Upper lobe of right lung (tissue), 1 donor: Measurements from ENCODE around the gene CCBE1. TPM values are rescaled to one million over a fixed set of nuclear protein-coding genes. Genes with fewer than 3 reads are reported as not detected.

Experiments used
- ATAC-seq: fragments of 200-7000 bp; cut with Tn5 transposase; one replicate; pipeline ENCODE4 v1.9.1; 2020; ENCODE audit warnings: mild to moderate bottlenecking, moderate library complexity
- DNase-seq: peaks from one replicate; pipeline ENCODE4 v3.0.0-alpha.2; 2020
- H3K27ac ChIP-seq: fragments of 200-600 bp; one replicate; pipeline ENCODE4 v1.8.0; 2022
- H3K27me3 ChIP-seq: fragments of 200-600 bp; one replicate; pipeline ENCODE4 v1.8.0; 2022; ENCODE audit warnings: mild to moderate bottlenecking
- H3K36me3 ChIP-seq: fragments of 200-600 bp; one replicate; pipeline ENCODE4 v1.8.0; 2022
- H3K4me1 ChIP-seq: fragments of 200-600 bp; one replicate; pipeline ENCODE4 v1.8.0; 2022
- H3K4me3 ChIP-seq: fragments of 200-600 bp; one replicate; pipeline ENCODE4 v1.8.0; 2022; ENCODE audit warnings: mild to moderate bottlenecking
- H3K9me3 ChIP-seq: fragments of 200-600 bp; one replicate; pipeline ENCODE4 v1.8.0; 2022
- intact Hi-C: fragments of 100-400 bp; cut with DNase I; formaldehyde crosslinking; loops from one replicate; pipeline ENCODE4 v1.11.0; 2022
- total RNA-seq: library from RNA; stranded (reverse); fragmentation: NEBNext Ultra II Directional; extraction: Animal tissue kit (Norgen Biotek cat#: 25700); gene quantifications from one replicate; pipeline ENCODE4 v1.2.1, GENCODE V29; 2021
- TF ChIP-seq, protein P1 (sequence below): fragments of 200-600 bp; IDR thresholded peaks from one replicate; pipeline ENCODE4 v1.8.0; 2022; ENCODE audit warnings: antibody characterized with exemption
- donor health status: DM: no; HTN: yes; CAD: no; lungs with severe emphysema.

Gene CCBE1
- total RNA-seq, 1 donor from 2014 or later: 27.8 TPM

DNA sequence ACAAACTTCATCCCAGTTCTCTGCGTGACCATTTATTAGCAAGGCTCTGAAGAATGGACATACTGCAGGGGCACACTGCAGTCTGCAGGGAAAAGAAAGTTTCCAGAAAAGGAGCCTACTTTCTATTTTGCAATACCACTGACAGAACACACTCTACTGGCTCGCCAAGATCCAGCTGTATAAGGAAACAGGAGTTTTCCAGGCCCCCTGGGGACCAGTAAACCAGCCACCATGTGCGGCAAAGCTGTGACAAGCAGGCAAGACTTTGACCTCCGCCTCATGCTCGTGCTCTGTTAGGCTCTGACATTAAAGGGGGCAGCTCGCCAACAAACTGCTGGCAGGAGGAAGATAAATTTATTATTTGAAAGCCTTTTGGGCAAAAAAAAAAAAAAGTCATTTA lies 67.3 kb downstream of the CCBE1 start:
- intact Hi-C loops: no loop called here
- no peaks in the 10 kb centered on the region for H3K27me3 ChIP-seq
- no peaks in the 10 kb centered on the region for H3K4me1 ChIP-seq
- no peak overlapping the region for H3K27ac ChIP-seq
- no peaks in the 10 kb centered on the region for H3K36me3 ChIP-seq
- no peak overlapping the region for H3K4me3 ChIP-seq
- no peaks in the 10 kb centered on the region for H3K9me3 ChIP-seq
- ATAC-seq (no peak), DNase-seq (no peak)
- TF ChIP-seq, protein P1, sequence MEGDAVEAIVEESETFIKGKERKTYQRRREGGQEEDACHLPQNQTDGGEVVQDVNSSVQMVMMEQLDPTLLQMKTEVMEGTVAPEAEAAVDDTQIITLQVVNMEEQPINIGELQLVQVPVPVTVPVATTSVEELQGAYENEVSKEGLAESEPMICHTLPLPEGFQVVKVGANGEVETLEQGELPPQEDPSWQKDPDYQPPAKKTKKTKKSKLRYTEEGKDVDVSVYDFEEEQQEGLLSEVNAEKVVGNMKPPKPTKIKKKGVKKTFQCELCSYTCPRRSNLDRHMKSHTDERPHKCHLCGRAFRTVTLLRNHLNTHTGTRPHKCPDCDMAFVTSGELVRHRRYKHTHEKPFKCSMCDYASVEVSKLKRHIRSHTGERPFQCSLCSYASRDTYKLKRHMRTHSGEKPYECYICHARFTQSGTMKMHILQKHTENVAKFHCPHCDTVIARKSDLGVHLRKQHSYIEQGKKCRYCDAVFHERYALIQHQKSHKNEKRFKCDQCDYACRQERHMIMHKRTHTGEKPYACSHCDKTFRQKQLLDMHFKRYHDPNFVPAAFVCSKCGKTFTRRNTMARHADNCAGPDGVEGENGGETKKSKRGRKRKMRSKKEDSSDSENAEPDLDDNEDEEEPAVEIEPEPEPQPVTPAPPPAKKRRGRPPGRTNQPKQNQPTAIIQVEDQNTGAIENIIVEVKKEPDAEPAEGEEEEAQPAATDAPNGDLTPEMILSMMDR: no peak

DNA sequence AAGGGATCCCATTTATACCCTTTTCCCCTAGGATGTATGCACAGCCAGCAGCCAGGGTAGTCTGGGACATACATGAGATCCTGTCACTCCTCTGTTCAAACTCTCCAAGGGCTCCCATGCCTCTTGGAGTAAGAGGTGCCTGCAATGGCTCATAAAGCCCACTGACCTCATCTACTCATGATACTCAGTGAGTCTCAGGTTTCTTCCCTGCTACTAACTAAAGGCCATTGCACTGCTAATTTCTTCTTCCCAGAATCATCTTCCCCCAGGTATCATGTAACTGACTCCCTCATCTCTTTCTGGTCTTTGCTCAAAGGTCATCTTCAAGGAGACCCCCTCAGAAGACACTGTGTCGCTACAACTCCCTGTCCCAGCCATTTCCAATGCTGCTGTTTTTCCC lies 68.2 kb downstream of the CCBE1 start:
- H3K36me3 ChIP-seq: no peaks in the 10 kb centered on the region
- ATAC-seq (no peak), DNase-seq (no peak)
- H3K4me3 ChIP-seq: no peak overlapping the region
- intact Hi-C loops: no loop called here
- no peak overlapping the region for H3K27ac ChIP-seq
- H3K4me1 ChIP-seq: no peaks in the 10 kb centered on the region
- H3K9me3 ChIP-seq: no peaks in the 10 kb centered on the region
- H3K27me3 ChIP-seq: no peaks in the 10 kb centered on the region
- TF ChIP-seq, protein P1: no peak

DNA sequence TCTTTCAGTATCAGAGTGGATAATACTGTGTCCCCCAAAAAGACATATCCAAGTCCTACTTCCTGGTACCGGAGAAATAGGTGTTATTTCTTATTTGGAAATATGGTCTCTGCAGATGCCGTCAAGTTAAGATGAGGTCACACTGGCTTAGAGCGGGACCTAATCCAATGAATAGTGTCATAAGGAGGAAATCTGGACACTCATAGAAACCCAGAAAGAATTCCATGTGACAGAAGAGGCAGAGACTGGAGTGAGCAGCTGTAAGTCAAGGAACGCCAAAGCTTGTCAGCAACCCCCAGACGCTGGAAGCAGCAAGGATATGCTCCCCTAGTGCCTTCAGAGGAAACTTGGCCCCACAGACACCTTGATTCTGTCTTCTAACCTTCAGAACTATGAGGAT lies 69.8 kb downstream of the CCBE1 start:
- intact Hi-C loops: no loop called here
- no peak for DNase-seq
- Histone ChIP-seq H3K27ac (no peak overlapping the region), H3K4me3 (no peak overlapping the region), H3K4me1 (peaks cover 6% of the 10 kb centered on the region), H3K27me3 (no peaks in the 10 kb centered on the region), H3K9me3 (no peaks in the 10 kb centered on the region), H3K36me3 (no peaks in the 10 kb centered on the region)
- no peak for ATAC-seq
- TF ChIP-seq, protein P1: no peak

DNA sequence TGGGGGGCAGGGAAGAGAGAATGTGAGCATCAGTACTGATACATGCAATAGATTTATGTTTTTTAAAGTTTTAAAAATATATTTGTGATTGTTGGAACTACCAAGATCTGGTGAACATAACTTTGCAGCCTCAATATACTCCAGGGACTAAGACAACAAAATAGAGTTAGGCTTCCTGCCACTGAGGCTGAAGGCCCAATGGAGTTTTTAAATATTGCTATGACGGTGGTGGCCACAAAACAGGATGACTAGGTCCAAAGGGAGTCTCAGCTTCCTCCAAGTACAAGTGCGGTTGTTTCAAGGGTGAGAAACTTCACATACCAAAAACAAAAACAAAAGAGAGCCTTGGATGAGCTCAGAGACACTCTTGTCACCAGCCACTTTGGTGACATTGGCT lies 72.9 kb downstream of the CCBE1 start:
- ATAC-seq: no peak
- H3K4me1 ChIP-seq: peaks cover 6% of the 10 kb centered on the region
- no peaks in the 10 kb centered on the region for H3K9me3 ChIP-seq
- DNase-seq: no peak
- H3K36me3 ChIP-seq: no peaks in the 10 kb centered on the region
- no peak overlapping the region for H3K27ac ChIP-seq
- no peaks in the 10 kb centered on the region for H3K27me3 ChIP-seq
- TF ChIP-seq, protein P1: no peak
- intact Hi-C loops: no loop called here
- H3K4me3 ChIP-seq: no peak overlapping the region

DNA sequence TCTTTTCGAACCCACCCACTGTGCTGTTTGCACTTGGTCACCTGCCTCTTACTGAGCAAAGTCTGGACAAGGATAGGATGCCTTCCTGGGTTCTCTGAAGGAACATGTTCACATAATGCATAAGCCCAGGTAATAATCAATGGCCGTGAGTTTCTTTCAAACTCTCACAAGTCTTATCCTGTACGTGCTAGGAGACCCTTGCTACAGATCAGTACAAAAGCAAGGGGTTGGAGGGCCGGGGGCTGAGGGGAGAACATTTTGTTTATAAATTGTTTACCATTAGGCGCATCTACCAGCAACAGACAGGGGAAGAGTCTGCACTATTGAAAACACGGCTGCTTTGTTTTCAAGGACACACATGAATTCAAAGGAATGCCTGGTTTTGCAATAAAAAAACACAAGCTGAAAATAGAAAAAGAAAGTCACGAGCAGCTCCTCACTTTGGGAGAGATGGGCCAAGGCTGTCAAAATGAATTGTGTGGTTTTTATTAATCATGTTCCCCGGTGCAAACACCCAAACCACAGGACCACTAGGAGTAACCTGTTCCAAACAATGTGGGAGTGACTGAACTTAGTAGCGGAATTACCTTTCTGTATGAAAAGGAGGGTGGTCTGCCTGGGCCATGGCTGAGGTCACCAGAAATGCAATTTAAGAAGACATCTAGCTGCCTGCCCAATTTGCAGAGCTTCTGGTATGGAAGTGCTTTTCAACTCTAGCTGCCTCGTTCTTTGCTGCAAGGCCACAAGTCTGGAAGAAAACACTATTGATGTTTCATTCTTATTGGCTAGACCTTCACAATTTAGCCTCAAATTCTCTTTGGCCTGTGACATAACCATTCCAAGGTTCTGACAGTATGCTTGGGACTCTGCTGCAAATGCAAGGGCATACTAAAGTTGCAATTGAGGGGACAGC lies 73.5 kb downstream of the CCBE1 start:
- Histone ChIP-seq H3K9me3 (no peaks in the 10 kb centered on the region), H3K4me3 (no peak overlapping the region), H3K27me3 (no peaks in the 10 kb centered on the region), H3K27ac (no peak overlapping the region), H3K4me1 (peaks cover 6% of the 10 kb centered on the region), H3K36me3 (no peaks in the 10 kb centered on the region)
- intact Hi-C loops: no loop called here
- no peak for DNase-seq
- no peak for ATAC-seq
- TF ChIP-seq, protein P1: no peak
